ENCODE measurements around the gene NGF.

Gene NGF

DNA sequence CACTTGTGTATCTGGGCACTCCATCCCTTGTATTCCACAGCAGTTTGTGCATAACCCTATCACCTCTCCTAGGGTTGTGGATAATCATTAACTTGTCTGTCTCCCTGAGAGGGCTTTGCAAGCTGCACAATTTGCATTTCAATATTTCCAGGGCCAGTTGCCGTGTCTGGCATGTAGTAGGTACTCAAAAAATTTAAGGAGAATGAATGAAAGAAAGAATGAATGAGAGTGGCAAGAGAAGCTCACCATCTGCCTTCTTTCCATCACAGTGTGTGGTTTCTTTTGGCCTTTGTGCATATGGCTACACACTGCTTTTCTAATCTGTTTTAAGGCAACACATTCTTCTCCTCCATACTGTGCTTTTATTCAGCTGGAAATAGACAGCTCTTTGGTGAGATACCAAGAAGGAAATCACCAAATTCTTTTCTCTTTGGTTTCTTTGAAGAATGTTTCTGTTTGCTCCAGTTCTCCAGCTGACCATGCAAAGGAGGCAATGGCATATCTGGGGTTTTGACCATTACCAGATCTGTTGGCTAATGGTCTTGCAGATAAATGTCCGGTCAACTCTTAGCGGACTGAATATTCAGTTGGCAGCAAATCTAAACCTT is 49.4 kb downstream of the NGF start:
- no peak overlapping the region for H3K4me3 ChIP-seq (ENCODE audit: low read depth, low read length)
- TF ChIP-seq, protein P1, sequence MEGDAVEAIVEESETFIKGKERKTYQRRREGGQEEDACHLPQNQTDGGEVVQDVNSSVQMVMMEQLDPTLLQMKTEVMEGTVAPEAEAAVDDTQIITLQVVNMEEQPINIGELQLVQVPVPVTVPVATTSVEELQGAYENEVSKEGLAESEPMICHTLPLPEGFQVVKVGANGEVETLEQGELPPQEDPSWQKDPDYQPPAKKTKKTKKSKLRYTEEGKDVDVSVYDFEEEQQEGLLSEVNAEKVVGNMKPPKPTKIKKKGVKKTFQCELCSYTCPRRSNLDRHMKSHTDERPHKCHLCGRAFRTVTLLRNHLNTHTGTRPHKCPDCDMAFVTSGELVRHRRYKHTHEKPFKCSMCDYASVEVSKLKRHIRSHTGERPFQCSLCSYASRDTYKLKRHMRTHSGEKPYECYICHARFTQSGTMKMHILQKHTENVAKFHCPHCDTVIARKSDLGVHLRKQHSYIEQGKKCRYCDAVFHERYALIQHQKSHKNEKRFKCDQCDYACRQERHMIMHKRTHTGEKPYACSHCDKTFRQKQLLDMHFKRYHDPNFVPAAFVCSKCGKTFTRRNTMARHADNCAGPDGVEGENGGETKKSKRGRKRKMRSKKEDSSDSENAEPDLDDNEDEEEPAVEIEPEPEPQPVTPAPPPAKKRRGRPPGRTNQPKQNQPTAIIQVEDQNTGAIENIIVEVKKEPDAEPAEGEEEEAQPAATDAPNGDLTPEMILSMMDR (IDR thresholded peaks at IDR 0.05; ENCODE audit: low read depth, low read length), result no peak

DNA sequence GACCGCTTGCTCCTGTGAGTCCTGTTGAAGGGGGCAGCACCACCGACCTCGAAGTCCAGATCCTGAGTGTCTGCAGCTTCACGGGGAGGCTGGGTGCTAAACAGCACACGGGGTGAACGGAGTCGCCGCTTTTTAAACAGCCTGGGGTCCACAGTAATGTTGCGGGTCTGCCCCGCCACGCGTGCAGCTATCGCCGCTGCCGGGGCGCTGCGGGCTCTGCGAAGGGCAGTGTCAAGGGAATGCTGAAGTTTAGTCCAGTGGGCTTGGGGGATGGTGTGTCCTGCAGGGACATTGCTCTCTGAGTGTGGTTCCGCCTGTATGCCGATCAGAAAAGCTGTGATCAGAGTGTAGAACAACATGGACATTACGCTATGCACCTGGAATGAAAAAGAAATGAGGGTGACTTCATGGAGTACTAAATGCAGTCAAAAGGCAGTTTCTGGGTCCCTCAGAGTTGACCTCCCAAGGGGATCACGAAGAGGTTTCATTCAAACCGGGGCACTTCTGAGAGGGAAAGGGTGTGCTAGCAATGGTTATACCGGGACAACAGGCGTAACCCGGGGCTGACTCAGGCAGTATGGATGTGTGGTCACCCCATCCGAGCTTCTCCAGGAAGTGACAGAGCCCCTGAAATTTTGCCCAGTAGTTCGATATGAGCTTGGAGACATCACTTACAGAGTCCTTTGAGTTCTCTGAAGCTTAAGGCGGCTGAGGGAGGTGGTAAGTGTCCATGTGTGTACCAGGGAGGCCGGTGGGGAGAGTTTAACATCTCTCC is 51.4 kb downstream of the NGF start:
- H3K4me3 ChIP-seq (ENCODE audit: low read depth, low read length), result no peak overlapping the region
- TF ChIP-seq, protein P1 (IDR thresholded peaks at IDR 0.05; ENCODE audit: low read depth, low read length), result no peak

DNA sequence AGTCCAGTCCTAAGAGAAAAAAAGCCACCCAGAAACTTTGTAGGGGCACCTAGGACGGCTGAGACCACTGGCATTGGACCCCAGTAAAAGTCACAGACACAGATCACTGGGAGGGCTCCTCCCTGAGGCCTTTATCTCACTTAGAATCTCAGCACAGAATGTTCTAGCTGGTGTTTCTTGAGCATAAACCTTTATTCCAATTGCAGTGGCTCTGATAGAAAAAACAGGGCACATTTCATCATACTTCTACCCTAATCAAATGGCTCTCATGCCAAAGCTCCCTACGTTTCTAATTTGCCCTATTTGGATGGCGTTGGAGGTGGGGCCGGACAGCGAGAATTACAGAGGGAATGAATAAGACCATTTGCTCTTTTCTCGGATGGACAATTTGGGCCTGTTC is 53.8 kb downstream of the NGF start:
- TF ChIP-seq, protein P1 (IDR thresholded peaks at IDR 0.05; ENCODE audit: low read depth, low read length), result no peak
- H3K4me3 ChIP-seq (ENCODE audit: low read depth, low read length), result no peak overlapping the region

DNA sequence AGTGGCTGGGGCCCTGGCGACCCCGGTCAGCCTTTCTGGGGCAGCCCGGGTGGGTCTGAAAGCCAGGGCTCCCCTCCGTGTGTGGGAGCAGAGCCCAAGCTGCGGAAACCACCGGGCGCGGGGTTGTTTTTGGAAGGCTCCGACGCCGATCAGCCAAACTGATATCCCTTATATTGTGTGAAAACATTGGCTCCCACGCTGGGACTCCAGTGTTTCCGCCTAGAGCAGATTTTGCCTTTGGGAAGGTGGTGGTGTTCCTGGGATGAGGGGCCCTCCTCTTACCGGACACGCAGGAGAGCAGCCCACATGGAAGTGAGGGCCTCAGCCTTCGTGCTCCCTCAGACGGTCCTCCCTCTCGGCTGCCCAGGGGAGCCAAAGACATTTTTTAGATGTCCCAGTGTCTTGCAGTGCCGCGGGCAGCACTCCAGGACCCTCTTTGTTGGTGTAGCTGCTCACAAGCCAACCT is 54.3 kb downstream of the NGF start:
- TF ChIP-seq, protein P1 (IDR thresholded peaks at IDR 0.05; ENCODE audit: low read depth, low read length), result no peak
- H3K4me3 ChIP-seq (ENCODE audit: low read depth, low read length), result no peak overlapping the region

DNA sequence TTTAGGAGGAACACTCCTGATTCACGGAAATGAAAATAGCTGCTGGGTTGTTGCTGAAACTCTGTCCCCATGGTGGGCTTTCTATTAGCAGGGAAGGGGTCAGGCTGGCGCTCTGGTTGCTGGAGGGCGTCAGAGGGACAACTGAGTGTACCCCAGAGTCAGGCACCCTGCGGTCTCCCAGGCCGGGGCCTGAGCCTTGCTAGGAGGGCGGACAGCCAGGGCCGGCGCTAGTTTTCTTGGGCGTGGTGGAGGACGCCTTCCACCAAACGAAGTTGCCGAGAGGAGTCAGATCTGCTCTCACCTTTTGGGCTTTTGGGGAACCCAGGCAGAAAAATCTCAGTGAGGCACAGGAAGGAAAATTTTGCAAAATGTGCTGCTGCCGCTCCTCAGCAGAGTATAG is 54.8 kb downstream of the NGF start:
- no peak overlapping the region for H3K4me3 ChIP-seq (ENCODE audit: low read depth, low read length)
- TF ChIP-seq, protein P1 (IDR thresholded peaks at IDR 0.05; ENCODE audit: low read depth, low read length), result no peak

DNA sequence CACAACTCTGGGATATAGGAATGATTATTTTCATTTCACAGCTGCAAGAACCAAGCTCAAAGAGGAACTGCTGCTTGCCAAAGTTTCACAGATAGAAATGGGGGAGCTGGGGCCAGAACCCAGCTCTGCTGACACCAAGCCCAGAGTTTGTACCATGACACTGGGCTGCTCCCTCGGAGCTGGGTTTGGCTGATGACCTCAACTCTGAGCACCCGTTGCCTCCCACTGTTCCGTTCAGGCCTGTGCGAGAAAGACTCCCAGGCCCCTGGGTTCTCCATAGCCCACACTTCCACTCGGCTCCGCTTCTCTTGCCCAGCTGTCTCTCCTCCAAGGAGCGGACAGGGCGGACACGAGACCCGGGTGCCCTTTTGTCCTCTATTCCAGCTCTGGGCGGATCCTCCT is 55.2 kb downstream of the NGF start:
- no peak overlapping the region for H3K4me3 ChIP-seq (ENCODE audit: low read depth, low read length)
- TF ChIP-seq, protein P1 (IDR thresholded peaks at IDR 0.05; ENCODE audit: low read depth, low read length), result no peak

DNA sequence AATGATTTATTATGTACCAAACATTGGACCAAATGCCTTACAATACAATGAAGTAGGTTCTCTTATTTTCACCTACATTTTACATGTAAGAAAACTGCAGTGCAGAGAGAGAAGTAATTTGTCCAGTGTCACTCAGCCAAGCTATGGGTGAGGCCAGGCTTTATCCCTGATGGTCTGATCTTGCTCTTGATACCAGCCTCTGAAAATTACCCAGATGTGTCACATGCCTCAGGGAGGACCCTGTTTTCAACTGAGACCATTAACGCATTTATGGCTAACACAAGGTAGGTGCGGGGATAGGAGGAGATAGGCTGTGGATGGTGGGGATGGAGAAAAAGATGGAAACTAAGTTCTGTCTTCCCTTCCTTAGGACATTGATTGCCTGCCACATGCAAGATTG is 56.9 kb downstream of the NGF start:
- TF ChIP-seq, protein P1 (IDR thresholded peaks at IDR 0.05; ENCODE audit: low read depth, low read length), result no peak
- no peak overlapping the region for H3K4me3 ChIP-seq (ENCODE audit: low read depth, low read length)

Measured in WI38 (cell line).